A673 (cell line): ENCODE data around the gene CD300A.

Source experiments
- EZH2 ChIP-seq: fragments of 200-600 bp; sonication (generic); IDR thresholded peaks from 2 replicates; pipeline ENCODE4 v1.6.1; 2017; ENCODE audit warnings: borderline replicate concordance, low read depth, mild to moderate bottlenecking, mixed read lengths, antibody characterized with exemption, low read length; ENCODE audit not compliant: poor library complexity, severe bottlenecking
- TF ChIP-seq, protein P1 (sequence below): fragments of 300-800, 200-600 bp; sonication (generic); conservative IDR thresholded peaks from 2 replicates; pipeline ENCODE4 v1.5.1; 2017; ENCODE audit warnings: low read depth, mild to moderate bottlenecking, antibody characterized with exemption, low read length, moderate library complexity, mixed read lengths

DNA sequence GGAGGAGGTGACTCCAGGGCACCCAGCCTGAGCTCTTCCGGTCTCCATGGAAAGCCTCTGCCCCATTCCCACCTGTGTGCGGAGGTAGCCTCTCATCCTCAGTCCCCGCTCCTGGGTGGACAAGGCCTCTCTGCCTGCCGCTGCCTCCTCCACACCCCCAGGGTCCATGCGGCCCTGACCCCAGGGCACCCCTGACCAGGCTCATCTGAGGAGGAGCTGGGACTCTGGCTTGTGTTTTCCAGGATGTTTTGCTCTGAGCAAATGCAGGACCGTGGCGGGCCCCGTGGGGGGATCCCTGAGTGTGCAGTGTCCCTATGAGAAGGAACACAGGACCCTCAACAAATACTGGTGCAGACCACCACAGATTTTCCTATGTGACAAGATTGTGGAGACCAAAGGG lies 6.9 kb downstream of the CD300A start:
- TF ChIP-seq, protein P1, sequence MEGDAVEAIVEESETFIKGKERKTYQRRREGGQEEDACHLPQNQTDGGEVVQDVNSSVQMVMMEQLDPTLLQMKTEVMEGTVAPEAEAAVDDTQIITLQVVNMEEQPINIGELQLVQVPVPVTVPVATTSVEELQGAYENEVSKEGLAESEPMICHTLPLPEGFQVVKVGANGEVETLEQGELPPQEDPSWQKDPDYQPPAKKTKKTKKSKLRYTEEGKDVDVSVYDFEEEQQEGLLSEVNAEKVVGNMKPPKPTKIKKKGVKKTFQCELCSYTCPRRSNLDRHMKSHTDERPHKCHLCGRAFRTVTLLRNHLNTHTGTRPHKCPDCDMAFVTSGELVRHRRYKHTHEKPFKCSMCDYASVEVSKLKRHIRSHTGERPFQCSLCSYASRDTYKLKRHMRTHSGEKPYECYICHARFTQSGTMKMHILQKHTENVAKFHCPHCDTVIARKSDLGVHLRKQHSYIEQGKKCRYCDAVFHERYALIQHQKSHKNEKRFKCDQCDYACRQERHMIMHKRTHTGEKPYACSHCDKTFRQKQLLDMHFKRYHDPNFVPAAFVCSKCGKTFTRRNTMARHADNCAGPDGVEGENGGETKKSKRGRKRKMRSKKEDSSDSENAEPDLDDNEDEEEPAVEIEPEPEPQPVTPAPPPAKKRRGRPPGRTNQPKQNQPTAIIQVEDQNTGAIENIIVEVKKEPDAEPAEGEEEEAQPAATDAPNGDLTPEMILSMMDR = no peak
- TF ChIP-seq EZH2 = no peak
